Glomerular visceral epithelial cell (primary cell): ENCODE results near the gene MZF1.

Experiments used
- DNase-seq: peaks from one replicate; pipeline ENCODE4 v3.0.0-alpha.2; 2016; ENCODE audit errors: extremely low spot score

MZF1 gene

GRCh38 chr19:58513213-58513693 is 59.9 kb downstream of the MZF1 start:
- DNase-seq: no peak
